ENCODE results near the gene MRGPRF.
"Not testable (repeated sequence)": the region's sequence is repeated elsewhere in the genome, so short reads cannot be mapped to it uniquely, and the experiment has no call there.

Gene MRGPRF

DNA sequence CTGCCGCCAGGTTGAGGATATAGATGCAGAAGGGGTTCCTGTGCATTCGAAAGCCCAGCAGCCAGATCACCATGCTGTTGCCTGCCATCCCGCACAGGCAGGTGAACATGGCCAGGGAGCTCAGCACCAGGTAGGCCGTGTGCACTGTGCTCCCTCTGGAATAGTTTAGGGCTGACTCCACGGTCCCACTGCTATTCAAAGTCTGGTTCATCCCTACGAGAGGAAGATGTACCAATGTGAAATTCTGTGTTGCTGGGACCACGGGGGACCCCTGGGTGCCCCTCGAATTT is 32.3 kb downstream of the MRGPRF start, which contains the start of gene MRGPRD:
Gene MRGPRD, minus strand, starts transcription at position 211 of the 290 bp plus-strand sequence. Its CDS starts 0 bp downstream, at position 211.
- DNase-seq, result no peak

DNA sequence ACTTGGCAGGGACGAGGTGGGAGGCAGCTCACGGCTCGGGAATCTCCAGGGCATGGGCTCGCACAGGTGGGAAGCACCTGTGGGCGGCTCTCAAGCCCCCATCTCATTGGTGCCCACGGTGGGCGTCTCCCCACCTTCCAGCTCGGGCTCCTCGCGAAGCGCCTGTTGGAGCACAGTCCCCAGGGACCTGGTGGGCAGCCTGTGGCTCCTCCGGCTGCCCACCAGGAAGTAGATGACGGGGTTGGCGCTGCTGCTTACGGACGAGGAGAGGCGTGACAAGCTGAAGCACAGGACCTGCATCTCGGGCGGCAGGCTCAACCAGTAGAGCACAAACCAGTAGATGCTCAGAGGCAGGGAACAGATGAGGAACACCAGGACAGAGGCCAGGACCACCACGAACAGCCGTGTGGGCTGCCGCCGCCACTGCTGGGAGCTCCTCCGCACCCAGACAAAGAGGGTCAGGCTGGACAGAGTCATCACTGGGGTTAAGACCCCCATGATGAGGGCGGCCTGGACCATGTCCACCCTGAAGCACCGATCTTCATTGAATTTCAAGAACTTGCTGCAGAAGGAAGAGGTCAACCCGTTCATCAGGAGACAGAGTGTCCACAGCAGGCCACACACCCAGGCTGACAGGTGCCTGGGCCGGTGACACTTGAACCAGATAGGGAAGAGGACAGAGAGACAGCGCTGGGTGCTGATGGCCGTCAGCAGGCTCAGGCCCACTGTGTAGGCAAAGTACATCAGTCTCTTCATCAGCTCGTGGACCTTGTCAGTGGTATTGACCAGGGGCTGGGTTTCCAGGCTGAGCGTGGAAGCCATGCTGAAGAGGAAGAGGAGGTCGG is 32.9 kb downstream of the MRGPRF start:
- no peak for DNase-seq

DNA sequence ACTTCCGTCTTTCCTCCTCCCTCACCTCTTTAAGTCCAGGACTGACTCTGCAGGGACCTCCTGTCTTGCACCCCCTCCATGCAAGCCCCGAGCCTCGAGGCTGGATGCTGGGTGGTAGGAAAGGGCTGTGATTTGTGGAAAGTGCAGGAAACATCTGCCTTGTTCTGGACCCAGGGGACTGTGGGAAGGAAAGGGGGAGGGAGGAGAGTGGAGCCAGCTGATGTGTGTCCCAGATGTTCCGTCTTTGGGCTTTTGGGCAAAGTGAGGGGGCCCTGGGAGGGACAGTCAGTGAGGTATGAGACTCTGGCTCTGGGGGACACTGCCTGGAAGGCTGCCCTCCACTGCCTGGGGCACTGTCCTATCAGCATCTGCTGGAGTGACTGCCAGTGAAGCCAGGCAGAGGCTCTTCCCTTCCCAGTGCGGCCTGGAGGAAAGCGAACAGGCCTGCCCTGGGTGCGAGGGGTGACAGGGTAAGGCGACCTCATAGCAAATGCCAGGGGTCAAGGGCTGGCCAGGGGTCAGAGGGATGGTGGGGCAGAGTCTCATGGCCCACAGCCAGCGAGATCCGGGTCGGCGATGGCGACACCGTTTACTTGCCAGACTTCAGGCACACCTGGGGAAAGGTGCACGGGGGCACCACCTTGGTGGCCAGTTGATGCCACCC is 34.0 kb downstream of the MRGPRF start:
- DNase-seq, result no peak

DNA sequence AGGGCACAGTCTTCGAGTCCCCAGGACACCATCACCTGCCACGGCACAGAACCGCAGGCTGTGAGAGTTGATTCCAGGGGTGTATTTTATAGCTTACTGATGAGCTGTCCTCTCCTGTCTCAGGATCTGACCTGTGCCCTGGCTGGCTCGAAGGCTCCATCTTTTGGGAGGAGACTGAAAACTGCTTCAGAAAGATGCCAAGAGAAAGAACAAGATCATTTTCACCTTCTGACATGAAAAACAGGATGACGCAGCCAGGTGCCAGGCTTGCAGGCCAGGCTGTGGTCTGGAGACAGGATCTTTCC is 34.5 kb downstream of the MRGPRF start:
- DNase-seq, result no peak

DNA sequence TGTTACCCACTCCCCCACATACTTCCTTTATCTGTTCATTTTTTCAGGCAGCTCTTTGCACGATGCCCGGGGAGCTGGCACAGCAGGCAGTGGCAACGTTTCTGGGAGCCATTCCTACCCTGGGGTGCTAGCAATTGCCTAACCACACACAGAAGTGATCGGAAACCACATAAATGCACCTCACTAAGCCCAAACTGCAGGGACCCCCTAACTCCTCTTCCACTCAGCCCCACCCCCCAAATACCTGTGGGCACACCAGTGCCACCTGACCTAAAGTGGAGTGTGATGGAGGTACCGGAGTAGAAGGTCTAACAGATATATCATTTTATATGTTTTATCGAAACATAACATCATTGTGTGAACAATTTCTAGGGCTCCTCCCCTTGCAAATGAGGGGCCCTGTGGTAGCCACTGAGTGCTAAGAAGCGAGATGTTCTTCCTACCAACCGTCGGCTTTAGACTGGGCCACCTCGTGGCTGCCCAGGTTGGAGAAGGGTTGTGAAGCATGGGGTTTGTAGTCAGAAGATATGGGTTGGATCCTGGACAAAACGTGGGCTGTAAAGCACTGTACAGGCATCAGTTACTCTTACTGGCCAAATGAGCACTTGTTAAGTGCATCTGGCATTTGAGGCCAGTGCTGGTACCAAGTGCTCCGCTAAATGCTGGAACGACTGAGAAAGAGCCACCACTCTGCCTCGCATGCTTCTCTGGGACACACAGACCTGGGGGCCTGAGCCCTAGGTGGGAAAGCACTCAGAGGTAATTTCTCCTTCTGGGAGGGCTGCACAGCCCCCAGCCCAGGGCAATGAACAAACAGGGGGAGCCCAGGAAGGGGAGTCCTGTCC is 35.0 kb downstream of the MRGPRF start:
- DNase-seq, result no peak

DNA sequence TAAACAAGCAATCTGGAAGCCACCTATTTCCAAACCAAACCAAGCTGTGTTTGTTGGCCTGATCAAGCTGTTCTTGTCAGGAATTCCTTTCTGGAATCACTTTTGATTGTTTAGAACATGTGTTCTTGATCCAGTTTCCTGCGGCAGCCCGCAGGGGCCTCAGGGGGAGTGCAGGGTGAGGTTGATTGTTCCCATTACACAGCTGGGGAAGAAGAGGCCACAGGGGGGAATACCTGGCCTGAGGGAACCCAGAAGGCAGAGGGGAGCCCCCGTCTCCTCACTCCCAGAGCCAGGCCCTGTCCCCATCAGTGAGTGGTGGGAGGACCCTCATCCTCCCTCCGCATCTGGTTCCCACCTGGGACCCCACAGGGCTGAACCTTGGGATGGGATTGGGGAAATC is 36.5 kb downstream of the MRGPRF start:
- no peak for DNase-seq

DNA sequence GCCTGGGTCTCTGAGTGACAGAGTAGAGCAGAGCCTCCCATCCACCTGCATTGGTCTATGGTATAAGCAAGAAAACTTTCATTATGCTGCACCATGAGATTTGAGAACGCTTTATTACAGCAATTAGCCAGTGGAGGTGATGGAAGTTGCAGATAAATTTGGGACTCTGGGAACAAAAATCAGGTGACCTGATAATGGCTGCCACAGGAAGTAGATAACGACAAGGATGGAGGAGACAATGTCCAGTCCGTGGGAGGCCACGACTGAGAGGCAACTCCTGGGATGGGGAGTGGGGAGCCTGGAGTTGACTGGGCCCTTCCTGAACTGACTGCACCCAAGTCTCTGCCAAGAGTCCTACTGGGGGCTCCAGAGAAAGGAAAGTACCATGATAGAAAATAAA is 37.0 kb downstream of the MRGPRF start:
- no peak for DNase-seq

DNA sequence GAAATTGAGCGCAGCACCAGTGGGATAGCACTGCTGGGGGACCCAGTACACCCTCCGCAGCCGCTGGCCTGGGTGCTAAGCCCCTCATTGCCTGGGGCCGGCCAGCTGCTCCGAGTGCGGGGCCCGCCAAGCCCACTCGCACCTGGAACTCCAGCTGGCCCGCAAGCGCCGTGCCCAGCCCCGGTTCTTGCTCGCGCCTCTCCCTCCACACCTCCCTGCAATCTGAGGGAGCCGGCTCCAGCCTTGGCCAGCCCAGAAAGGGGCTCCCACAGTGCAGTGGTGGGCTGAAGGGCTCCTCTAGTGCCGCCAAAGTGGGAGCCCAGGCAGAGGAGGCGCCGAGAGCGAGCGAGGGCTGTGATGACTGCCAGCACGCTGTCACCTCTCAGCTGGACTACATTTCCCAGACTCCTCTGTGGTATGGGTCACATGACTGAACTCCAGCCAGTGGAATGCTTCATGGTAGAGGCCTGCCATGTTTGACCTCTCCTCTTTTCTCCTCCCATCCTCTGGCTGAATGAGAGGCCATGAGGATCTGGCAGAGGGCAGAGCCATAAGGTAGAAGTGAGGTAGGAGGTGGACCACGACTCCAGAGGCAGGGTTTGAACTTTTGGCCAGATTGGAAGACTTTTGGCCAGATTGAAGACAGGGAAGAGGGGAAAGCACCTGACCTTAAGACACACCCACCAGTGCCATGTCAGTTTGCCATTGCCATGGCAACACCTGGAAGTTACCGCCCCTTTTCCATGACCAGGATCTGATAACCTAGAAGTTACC is 38.4 kb downstream of the MRGPRF start:
- DNase-seq, result no peak

DNA sequence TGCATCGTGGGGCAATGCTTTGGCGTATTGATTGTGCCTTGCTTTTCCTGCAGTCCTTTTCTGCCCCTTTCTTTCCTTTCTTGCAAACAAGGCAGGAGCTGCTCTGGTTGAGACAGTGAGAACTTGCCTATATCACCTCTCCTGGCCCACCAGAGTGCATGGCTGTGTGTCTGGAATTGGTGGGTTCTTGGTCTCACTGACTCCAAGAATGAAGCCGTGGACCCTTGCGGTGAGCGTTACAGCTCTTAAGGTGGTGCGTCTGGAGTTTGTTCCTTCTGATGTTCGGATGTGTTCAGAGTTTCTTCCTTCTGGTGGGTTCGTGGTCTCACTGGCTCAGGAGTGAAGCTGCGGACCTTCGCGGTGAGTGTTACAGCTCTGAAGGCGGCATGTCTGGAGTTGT is 39.3 kb downstream of the MRGPRF start:
- DNase-seq, result not testable (repeated sequence)

DNA sequence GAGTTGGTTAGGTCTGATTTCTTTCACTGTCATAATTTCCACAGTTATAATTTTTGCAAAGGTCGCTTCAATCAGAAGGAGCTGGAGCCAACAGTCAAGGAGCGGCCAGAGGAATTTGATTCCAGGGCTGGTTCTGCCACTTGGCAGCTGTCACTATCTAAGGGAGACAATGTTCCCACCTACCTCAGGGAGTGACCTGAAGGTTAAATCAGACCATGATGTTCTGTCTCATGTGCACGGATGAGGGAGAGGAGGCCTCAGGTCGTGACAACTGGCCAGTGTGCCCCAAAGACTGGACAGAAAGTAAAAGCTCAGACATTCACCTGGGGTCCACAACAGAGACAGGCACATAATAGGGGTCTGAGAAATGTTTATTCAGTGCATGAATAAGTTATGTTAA is 39.8 kb downstream of the MRGPRF start:
- no peak for DNase-seq

DNA sequence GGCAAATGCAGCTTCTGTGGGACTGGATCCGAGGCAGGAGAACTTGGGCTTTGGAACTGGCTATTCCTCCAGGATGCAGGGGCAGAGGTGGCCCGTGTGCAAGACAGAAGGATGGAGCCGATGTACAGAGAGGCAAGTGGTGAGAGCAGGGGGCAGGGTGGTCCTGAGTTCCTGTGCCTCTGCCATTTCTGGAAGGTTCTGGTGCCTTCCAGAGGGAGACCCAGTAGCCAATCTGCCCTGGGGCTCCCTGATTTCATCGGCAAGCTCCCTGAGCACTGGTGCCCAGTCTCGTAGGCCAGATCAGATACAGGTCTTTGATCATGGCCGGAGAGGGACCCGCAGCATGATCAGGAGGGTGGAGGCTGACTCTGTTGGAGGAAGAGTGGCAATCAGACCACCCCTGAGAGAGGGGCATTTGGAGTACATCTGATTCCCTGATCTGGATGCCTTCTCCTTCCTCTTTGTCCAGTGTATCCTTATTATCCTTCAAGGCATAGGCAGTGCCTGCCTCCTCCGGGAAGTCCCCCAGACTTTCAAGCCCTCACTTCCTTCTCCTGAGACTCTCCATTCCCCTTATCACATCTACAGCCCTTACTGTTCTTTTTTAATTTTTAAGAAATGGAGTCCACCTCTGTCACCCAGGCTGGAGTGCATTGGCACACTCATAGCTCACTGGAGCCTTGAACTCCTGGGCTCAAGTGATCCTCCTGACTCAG is 42.0 kb downstream of the MRGPRF start:
- no peak for DNase-seq

DNA sequence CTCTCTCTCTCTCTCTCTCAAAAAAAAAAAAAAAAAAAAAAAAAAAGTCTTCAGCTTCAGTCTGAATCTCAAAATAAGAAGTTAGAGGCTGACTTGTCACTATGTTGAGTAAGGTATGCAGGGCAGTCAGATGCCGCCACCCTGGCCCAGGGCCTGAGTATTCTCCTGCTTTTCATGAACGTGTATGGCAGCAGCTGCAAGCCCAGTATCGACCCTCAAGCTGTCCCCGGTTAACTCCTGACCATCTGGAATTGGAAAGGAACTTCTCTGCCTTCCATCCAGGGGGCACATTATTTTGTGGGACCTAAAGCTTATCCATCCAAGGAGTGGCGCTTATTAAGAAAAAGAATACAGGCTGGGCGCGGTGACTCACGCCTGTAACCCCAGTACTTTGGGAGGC is 43.7 kb downstream of the MRGPRF start:
- DNase-seq, result no peak

DNA sequence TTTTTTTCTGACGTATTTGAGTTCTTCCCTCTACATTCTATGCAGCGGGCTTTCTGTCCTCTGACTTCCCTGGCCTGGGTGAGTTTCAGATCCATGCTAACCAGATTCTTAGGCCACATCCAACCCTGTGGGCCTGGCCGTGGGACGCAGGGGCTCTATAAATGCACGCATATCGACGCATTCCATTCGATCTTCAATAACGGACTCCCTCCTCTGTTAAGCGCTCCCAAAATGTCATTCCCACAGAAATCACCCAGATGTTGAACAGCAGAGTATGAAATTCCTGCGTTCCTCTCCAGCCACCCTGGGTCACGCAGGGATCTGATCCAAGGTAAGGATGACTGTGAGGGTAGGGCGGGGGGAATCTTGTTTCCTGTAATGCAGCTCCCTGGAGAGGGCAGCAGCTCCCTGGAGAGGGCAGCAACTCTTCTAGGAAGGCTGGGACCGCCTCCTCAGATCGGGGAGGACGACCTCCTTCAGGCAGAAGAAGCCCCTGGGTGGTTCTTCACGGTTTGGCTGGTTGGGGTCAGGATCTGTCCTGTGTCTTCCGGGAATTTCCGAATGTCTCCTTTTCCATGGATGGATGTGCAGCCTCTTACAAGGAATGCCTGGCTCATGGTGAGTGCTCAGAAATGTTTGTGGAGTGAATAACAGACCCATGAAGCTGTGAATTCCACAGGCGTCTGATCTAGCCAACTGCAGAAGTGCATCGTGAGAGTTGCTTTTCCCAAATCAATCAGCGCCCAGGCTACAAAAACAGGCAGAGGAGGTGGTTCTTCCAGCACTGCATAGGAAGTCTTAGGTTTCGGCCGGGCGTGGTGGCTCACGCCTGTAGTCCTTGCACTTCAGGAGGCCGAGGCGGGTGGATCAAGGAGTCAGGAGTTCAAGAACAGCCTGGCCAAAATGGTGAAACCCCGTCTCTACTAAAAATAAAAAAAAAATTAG is 44.5 kb downstream of the MRGPRF start:
- no peak for DNase-seq

DNA sequence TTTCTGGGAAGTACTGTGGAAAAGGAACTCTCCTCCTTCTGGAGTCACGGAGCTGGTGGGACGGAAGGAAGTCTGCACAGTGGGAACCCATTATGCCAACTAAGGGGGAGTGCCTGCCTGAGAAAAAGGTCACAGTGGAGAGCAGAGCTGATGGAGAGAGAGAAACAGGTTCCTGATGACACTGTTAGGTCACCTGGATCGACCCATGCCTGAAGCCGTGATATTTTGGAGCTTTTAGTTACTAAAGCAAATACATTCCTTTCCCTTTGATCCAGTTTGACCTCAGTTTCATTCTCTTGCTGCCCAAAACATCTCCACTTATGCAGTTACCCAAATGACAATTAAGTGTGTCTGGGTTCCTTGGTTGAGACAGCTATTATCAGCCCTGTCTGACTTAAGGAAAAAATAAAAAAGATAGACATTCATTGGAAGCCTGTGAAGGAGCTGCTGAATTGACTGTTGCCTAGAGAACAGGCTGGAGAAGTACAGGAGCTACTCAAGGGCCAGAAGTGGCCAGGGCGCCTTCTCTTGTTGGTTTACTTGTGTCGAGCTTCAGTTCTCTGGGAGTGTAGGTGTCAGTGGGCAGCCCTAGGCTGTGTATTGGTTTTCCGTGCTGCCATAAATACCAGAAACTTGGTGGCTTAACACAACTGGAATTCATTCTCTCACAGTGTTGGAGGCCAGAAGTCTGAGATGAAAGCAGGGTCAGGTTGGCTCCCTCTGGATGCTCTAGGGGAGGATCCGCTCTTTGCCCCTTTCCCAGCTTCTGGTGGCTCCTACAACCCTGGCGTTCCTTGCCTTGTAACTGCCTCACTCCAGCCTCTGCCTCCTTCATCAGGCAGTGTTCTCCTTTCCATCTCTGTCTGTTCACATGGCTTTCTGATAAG is 45.9 kb downstream of the MRGPRF start:
- no peak for DNase-seq

DNA sequence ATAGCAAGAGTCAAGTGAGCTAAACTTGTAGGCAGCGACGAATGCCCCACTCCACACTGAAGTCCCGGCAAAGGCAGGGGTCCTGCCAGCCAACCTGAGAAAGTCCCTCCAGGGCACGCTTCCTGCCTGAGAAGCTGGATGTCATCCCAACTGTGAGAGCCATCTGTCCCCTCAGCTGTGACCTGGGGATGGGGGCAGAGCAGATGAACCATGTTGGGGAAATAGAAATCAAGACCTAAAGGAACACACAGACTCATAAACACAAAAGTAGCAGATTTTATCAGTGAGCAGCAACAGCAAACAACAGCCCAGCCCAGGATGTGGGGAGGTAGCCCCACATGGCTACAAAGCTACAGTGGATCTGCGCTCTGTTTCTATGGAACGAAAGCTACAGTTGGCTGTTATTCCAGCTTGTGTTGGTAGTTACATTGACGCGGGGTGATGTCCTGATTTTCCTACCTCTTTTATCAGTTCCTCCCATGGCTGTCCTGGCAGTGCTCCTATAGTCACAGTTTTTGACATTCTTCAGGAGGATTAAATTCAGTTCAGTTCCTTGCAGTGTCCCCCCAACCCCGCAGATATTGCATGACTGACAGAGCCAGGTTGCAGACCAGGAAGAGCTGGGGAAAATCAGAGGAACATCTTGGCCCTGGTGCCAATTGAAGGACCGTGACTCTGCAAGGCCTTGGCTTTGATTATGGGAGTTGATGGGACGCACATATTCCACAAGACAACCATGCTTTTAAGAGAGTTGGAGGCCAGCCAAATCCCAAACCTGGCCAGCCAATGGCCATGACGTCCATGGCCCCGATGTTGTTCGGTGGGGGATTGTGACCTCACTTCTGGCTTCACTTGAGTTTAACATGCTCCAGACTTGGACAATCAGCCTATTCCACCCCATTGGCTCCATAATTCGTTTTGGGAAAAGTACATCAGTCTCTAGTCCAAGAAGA is 46.9 kb downstream of the MRGPRF start:
- DNase-seq, result no peak

DNA sequence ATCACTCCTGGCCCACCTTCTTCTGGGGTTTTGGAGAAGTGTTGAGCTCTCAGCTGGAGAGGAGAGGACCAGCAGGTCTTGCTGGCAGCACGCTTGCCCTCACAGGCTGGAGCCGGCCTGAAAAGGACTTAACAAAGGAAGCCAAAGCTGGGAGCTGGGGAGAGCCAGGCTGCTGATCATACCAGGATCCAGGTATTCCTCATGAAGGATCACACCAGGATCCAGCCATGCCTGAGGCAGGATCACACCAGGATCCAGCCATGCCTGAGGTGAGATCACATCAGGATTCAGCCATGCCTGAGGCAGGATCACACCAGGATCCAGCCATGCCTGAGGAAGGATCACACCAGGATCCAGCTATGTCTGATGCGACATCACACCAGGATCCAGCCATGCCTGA is 49.3 kb downstream of the MRGPRF start:
- DNase-seq, result no peak

DNA sequence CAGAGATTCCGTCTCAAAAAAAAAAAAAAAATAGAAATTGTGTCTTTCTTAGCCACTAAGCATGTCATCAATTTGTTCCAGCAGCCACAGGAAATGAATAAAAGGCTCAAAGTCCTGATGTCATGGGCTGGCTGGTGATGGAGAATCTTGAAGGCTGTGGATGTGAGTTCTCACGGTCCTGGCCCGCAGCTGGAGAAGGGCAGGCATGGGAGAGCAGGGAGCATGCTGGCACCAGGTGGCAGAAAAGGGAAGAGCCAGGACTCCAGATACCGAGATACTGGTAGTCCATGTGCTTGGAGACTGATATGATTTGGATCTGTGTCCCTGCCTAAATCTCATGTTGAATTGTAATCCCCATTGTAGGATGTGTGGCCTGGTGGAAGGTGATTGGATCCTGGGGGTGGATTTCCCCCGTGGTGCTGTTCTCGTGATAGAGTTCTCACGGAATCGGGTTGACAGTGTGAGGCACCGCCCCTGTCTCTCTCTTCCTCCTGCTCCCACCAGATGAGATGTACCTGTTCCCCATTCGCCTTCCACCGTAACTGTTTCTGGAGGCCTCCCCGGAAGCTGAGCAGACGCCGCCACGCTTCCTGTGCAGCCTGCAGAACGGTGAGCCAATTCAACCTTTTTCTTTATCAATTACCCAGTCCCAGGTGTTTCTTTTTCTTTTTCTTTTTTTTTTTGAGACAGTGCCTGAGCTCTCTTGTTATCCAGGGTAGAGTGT is 50.4 kb downstream of the MRGPRF start:
- no peak for DNase-seq

DNA sequence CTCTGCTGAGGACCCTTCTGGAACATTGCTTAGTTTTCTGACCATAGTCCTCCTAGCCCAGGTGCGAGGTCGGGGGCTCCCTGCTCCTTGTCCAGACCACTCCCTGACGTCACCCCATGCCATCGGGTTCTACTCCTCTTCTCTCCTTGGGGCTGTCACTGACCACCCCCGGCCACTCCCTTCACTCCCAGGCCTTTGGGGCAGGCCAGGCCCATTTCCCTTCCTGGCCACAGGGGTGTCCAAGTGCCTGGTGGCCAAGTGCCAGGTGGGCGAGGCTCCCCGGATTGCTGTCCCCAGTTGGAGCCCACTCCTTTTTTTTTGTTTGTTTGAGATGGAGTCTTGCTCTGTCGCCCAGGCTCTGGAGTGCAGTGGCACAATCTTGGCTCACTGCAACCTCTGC is 51.8 kb downstream of the MRGPRF start:
- DNase-seq, result no peak
